Choroid plexus epithelial cell (primary cell): ENCODE data around the gene AP2A2.

ENCODE experiments used
- DNase-seq: peaks from one replicate; pipeline ENCODE4 v3.0.0-alpha.2; 2010; ENCODE audit warnings: low read depth
- H3K4me3 ChIP-seq: 2 replicates; pipeline ENCODE4 v1.5.1; 2011; ENCODE audit warnings: low read depth, mild to moderate bottlenecking, control low read depth, low read length, moderate library complexity
- TF ChIP-seq, protein P1 (sequence below): conservative IDR thresholded peaks from 2 replicates; pipeline ENCODE4 v1.5.1; 2011; ENCODE audit warnings: low read depth, mild to moderate bottlenecking, control low read depth, inconsistent platforms, low read length, moderate library complexity

Gene AP2A2

DNA sequence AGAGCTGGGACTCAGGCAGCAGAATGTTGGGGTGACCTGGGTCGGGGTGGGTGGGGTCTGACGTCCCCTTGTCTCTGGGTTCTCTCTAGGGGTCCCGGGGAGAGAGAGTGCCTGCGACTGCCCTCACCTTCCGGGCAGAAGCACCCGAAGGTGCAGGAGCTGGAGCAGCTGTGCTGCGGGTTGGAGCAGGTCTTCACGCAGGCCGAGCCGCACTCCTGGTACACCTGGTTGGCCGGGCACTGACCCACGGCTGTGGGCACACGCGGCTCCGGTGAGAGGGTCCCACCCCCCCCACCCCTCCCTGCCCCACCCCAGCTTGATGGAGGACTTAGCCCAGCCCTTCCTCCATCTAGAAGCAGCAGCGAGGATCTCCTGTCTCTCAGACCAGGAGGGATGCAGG lies 104.4 kb downstream of the AP2A2 start:
- no peak overlapping the region for H3K4me3 ChIP-seq
- no peak for DNase-seq
- TF ChIP-seq, protein P1, sequence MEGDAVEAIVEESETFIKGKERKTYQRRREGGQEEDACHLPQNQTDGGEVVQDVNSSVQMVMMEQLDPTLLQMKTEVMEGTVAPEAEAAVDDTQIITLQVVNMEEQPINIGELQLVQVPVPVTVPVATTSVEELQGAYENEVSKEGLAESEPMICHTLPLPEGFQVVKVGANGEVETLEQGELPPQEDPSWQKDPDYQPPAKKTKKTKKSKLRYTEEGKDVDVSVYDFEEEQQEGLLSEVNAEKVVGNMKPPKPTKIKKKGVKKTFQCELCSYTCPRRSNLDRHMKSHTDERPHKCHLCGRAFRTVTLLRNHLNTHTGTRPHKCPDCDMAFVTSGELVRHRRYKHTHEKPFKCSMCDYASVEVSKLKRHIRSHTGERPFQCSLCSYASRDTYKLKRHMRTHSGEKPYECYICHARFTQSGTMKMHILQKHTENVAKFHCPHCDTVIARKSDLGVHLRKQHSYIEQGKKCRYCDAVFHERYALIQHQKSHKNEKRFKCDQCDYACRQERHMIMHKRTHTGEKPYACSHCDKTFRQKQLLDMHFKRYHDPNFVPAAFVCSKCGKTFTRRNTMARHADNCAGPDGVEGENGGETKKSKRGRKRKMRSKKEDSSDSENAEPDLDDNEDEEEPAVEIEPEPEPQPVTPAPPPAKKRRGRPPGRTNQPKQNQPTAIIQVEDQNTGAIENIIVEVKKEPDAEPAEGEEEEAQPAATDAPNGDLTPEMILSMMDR, result no peak

DNA sequence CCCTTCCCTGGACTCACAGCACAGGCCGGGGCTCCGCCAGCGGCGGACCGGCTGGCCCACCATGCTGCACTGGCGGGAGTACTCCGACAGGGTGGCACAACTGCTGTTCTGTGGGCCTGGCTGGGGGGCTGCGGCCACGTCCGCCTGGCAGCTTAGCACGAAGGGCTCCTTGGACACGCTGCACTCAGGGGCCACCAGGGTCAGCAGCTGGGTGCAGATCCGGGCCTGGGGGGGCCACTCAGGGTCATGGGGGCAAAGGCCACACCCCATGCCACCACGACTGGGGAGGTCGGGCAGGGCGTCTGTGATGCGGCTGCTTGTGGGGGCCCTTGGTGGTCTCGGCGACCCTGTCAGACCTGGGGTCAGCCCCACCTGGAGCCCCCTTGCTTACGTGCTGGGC lies 104.9 kb downstream of the AP2A2 start:
- H3K4me3 ChIP-seq, result no peak overlapping the region
- no peak for DNase-seq
- TF ChIP-seq, protein P1, result no peak

DNA sequence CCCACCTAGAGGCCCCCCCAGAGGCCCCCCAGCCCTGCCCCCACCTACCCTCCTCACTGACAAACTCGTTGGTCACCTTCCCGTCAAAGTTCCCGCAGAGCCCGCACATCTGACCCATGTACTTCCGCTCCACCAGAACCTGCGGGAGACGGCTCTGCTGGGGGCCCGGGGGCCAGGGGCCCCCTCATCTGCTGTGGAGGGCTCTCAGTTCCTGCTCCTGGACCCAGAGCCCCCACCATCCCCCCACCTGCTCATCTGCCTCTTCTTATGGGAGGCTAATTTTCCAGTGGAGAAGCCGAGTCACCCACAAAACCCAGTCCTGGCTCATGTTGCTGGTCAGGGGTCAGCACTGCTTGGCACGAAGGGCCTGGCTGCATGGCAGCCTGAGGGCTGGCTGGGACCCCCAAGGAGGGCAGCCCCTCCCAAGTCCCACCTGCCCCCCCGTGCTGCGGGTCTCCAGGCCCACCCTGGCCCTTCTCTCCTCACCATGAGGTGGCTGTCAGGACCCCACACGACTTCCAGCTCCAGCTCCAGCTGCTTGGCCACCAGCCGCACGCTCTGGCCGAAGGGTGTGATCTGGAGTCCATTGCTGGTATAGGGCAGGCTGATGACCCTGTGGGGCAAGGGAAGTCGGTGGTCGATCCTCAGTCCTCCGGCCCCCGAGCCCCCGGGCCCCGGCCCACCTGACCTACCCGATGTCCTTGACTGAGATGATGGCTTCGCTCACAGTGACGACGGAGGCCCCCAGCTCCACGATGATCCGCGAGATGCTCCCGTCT lies 105.6 kb downstream of the AP2A2 start:
- H3K4me3 ChIP-seq, result no peak overlapping the region
- TF ChIP-seq, protein P1, result no peak
- no peak for DNase-seq

- TF ChIP-seq, protein P1, result no peak
- no peak overlapping the region for H3K4me3 ChIP-seq
- DNase-seq, result no peak
Observed at GRCh38 chr11:1032310-1032891, 106.7 kb downstream of the AP2A2 start.

DNA sequence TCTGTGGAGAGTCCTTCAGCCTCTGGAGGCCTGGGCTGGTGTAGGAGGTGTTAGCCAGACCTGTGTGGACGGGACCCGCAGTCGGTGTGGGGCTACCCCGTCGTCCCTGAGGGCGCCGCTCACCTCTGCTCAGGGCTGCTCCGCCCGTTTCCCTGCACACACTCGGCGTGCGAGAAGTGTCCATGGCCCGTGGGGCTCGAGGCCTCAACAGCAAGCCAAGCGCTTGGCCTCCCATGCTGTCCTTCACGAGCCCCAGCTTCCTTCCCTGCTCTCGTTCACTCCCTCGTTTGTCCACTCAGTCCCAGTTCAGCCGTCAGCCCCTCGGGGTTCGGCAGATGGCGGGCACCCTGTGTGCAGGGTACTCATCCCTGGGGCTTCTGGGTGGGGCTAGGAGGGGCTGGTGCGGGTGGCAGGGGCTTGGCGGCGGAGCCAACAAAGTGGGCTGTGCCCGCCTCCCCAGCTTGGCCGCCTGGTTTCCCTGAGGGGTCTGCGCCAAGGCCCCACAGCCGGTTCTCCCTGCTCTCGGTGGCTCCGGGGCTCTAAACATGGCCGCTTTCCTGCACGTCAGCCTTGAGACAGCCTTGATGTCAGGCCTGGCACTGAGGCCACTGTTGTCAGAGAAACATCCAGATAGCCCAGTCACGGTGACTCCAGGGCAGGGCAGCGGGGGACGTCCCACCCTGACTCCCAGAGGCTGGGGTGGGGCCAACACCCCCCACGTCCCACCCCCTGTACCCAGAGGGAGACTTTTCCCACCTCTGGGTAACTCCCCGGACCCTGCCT lies 107.5 kb downstream of the AP2A2 start:
- TF ChIP-seq, protein P1, result no peak
- no peak for DNase-seq
- no peak overlapping the region for H3K4me3 ChIP-seq

DNA sequence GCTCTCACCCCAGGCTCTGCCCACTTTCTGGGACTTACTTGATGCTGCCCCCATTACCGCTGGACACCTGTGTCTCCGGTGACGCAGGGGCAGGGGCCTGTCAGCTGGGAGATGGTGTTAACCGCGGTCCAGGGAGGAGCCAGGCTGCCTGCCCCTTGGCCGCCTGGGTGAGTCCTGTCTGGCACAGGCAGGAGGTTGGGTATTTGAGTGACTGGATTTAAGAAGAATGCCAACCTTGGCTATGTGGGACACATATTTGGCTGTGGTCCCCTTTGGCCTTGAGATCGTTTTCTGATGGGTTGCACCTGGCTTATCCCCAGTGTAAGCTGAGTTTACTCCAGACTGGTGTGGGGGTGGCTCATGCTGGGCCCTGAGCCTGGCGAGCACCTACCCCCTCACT lies 108.3 kb downstream of the AP2A2 start:
- TF ChIP-seq, protein P1, result no peak
- DNase-seq, result no peak

More for the DNA sequence above, 108.3 kb downstream of the AP2A2 start:
- H3K4me3 ChIP-seq, result no peak overlapping the region
